ENCODE results near the gene DBNL.

- no peak for TF ChIP-seq CTCF (IDR thresholded peaks at IDR 0.05)
- no peak for TF ChIP-seq POLR2A (IDR thresholded peaks at IDR 0.05)
Measured at GRCh38 chr7:44060091-44060947, 15.8 kb downstream of the DBNL start.

Data from testis (tissue), 2 donors.